Smooth muscle cell (in vitro differentiated cells): ENCODE measurements around the gene MRM1. TPM values are rescaled to one million over a fixed set of nuclear protein-coding genes. Genes with fewer than 3 reads are reported as not detected.

ENCODE experiments used
- DNase-seq: peaks from one replicate; lab custom pipeline; 2025; ENCODE audit not compliant: unreplicated experiment; lab: John Stamatoyannopoulos, UW
- H2AFZ ChIP-seq: fragments of 200-600 bp; sonication (generic); 2 replicates; pipeline ENCODE4 v1.6.0; 2016; ENCODE audit warnings: antibody characterized with exemption, low read depth, mild to moderate bottlenecking
- H3F3A ChIP-seq: fragments of 200-600 bp; sonication (generic); 2 replicates; pipeline ENCODE4 v1.6.0; 2017; ENCODE audit warnings: antibody characterized with exemption, low read depth
- H3K27ac ChIP-seq: fragments of 200-600 bp; sonication (generic); 2 replicates; pipeline ENCODE4 v1.5.1; 2016; ENCODE audit warnings: low read depth, mild to moderate bottlenecking
- H3K27me3 ChIP-seq: fragments of 200-600 bp; sonication (generic); 2 replicates; pipeline ENCODE4 v1.6.1; 2016; ENCODE audit warnings: low read depth, mild to moderate bottlenecking
- H3K36me3 ChIP-seq: fragments of 200-600 bp; sonication (generic); 2 replicates; pipeline ENCODE4 v1.5.1; 2016; ENCODE audit warnings: low read depth
- H3K4me1 ChIP-seq: fragments of 200-600 bp; sonication (generic); 2 replicates; pipeline ENCODE4 v1.5.1; 2016; ENCODE audit warnings: low read depth
- H3K4me2 ChIP-seq: fragments of 200-600 bp; sonication (generic); 2 replicates; pipeline ENCODE4 v1.6.0; 2016; ENCODE audit warnings: mild to moderate bottlenecking
- H3K4me3 ChIP-seq: fragments of 200-600 bp; sonication (generic); 2 replicates; pipeline ENCODE4 v1.5.1; 2016; ENCODE audit warnings: mild to moderate bottlenecking
- H3K79me2 ChIP-seq: fragments of 200-600 bp; sonication (generic); 2 replicates; pipeline ENCODE4 v1.6.0; 2016; ENCODE audit warnings: low read depth, mild to moderate bottlenecking
- H3K9ac ChIP-seq: fragments of 200-600 bp; sonication (generic); 2 replicates; pipeline ENCODE4 v1.6.0; 2016; ENCODE audit warnings: low read depth
- H3K9me3 ChIP-seq: fragments of 200-600 bp; sonication (generic); replicated peaks from 2 replicates; pipeline ENCODE4 v1.5.1; 2016; ENCODE audit warnings: low read depth
- H4K20me1 ChIP-seq: fragments of 200-600 bp; sonication (generic); 2 replicates; pipeline ENCODE4 v1.6.0; 2016; ENCODE audit warnings: low read depth
- CTCF ChIP-seq: fragments of 200-600 bp; sonication (generic); IDR thresholded peaks from 2 replicates; pipeline ENCODE4 v1.5.1; 2017; ENCODE audit warnings: borderline replicate concordance, mild to moderate bottlenecking, antibody characterized with exemption; ENCODE audit not compliant: insufficient read depth, poor library complexity, severe bottlenecking
- WGBS: methylation state at CpG from one replicate; pipeline ENCODE4 v1.1.7; 2016; ENCODE audit warnings: low lambda C conversion rate; 5-methylcytosine and 5-hydroxymethylcytosine counted together
- polyA plus RNA-seq: library from polyadenylated mRNA; unstranded; fragments of >200 nt; fragmentation: Nextera tagmentation; extraction: Ambion mirVana; gene quantifications from 2 replicates; pipeline ENCODE4 v1.2.1, GENCODE V29; 2016
- total RNA-seq: library from RNA; depleted of rRNA; stranded (reverse); fragments of >200 nt; gene quantifications from 2 replicates; pipeline ENCODE4 v1.2.3, GENCODE V29; 2014

MRM1 gene
- total and polyA plus RNA-seq, 2 experiments from 2014 or later, result 1.7 to 2.2 TPM

- H3K27me3 ChIP-seq, result peaks cover 9% of the 10 kb centered on the region
- DNase-seq, result no peak
- no peak for TF ChIP-seq CTCF
These were observed 52.5 kb downstream of the MRM1 start for GRCh38 chr17:36653856-36654255.

GRCh38 chr17:36655726-36656125 is 54.3 kb downstream of the MRM1 start:
- peaks cover 6% of the 10 kb centered on the region for H3K27me3 ChIP-seq

More at GRCh38 chr17:36653856-36654255, 52.5 kb downstream of the MRM1 start:
- H4K20me1 ChIP-seq, result no peaks in the 10 kb centered on the region
- no peaks in the 10 kb centered on the region for H3F3A ChIP-seq
- 89% methylated on average over 13 of the region's 13 CpGs for WGBS
- H3K9ac ChIP-seq, result no peak overlapping the region
- no peaks in the 10 kb centered on the region for H3K36me3 ChIP-seq
- no peak overlapping the region for H3K27ac ChIP-seq
- no peaks in the 10 kb centered on the region for H3K4me1 ChIP-seq
- no peak overlapping the region for H3K4me2 ChIP-seq
- H3K9me3 ChIP-seq, result no peaks in the 10 kb centered on the region
- H3K79me2 ChIP-seq, result no peaks in the 10 kb centered on the region
- no peak overlapping the region for H2AFZ ChIP-seq
- H3K4me3 ChIP-seq, result no peak overlapping the region

GRCh38 chr17:36657390-36657762 is 56.0 kb downstream of the MRM1 start:
- Histone ChIP-seq H4K20me1 (no peaks in the 10 kb centered on the region), H3K9me3 (no peaks in the 10 kb centered on the region), H3K36me3 (no peaks in the 10 kb centered on the region), H3K4me3 (peak overlapping the region; percentile 55), H3F3A (no peaks in the 10 kb centered on the region), H3K4me2 (peak overlapping the region; percentile 93), H3K4me1 (no peaks in the 10 kb centered on the region), H2AFZ (peak overlapping the region; percentile 86), H3K9ac (no peak overlapping the region), H3K27ac (no peak overlapping the region), H3K27me3 (peaks cover 6% of the 10 kb centered on the region), H3K79me2 (no peaks in the 10 kb centered on the region)
- no peak for TF ChIP-seq CTCF
- DNase-seq, result no peak
- 59% methylated on average over 25 of the region's 25 CpGs for WGBS

More at GRCh38 chr17:36655726-36656125, 54.3 kb downstream of the MRM1 start:
- no peak overlapping the region for H3K9ac ChIP-seq
- H3K36me3 ChIP-seq, result no peaks in the 10 kb centered on the region
- H3K4me2 ChIP-seq, result no peak overlapping the region
- no peaks in the 10 kb centered on the region for H3K4me1 ChIP-seq
- H3K79me2 ChIP-seq, result no peaks in the 10 kb centered on the region
- H3F3A ChIP-seq, result no peaks in the 10 kb centered on the region
- WGBS, result 92% methylated on average over 7 of the region's 7 CpGs
- no peak for DNase-seq
- H4K20me1 ChIP-seq, result no peaks in the 10 kb centered on the region
- no peak overlapping the region for H3K27ac ChIP-seq
- no peak for TF ChIP-seq CTCF
- H2AFZ ChIP-seq, result no peak overlapping the region
- no peaks in the 10 kb centered on the region for H3K9me3 ChIP-seq
- H3K4me3 ChIP-seq, result no peak overlapping the region

GRCh38 chr17:36657763-36658490 is 56.5 kb downstream of the MRM1 start:
- peak overlapping the region; percentile 93 for H3K4me2 ChIP-seq
- no peak for DNase-seq

More at GRCh38 chr17:36657763-36658490, 56.5 kb downstream of the MRM1 start:
- Histone ChIP-seq H3K4me1 (no peaks in the 10 kb centered on the region), H3K4me3 (peak overlapping the region; percentile 55), H3K9ac (no peak overlapping the region), H2AFZ (peak overlapping the region; percentile 86), H4K20me1 (no peaks in the 10 kb centered on the region), H3K27me3 (peaks cover 11% of the 10 kb centered on the region), H3K36me3 (no peaks in the 10 kb centered on the region), H3K27ac (no peak overlapping the region), H3F3A (no peaks in the 10 kb centered on the region), H3K79me2 (no peaks in the 10 kb centered on the region), H3K9me3 (no peaks in the 10 kb centered on the region)
- TF ChIP-seq CTCF, result peak; percentile 22
- 9% methylated on average over 52 of the region's 57 CpGs for WGBS
